22Rv1 (cell line): ENCODE measurements around the gene TEX2.

Experiments used
- H3K27ac ChIP-seq: fragments of 450-650 bp; 2 replicates; pipeline ENCODE4 v1.5.1; 2017
- ZFX ChIP-seq: fragments of 450-650 bp; IDR thresholded peaks from 2 replicates; pipeline ENCODE4 v1.6.1; 2017; ENCODE audit warnings: antibody characterized with exemption, borderline replicate concordance
- TF ChIP-seq, protein P1 (sequence below): fragments of 450-650 bp; IDR thresholded peaks from 2 replicates; pipeline ENCODE4 v1.5.1; 2017; ENCODE audit warnings: mild to moderate bottlenecking

TEX2 gene

DNA sequence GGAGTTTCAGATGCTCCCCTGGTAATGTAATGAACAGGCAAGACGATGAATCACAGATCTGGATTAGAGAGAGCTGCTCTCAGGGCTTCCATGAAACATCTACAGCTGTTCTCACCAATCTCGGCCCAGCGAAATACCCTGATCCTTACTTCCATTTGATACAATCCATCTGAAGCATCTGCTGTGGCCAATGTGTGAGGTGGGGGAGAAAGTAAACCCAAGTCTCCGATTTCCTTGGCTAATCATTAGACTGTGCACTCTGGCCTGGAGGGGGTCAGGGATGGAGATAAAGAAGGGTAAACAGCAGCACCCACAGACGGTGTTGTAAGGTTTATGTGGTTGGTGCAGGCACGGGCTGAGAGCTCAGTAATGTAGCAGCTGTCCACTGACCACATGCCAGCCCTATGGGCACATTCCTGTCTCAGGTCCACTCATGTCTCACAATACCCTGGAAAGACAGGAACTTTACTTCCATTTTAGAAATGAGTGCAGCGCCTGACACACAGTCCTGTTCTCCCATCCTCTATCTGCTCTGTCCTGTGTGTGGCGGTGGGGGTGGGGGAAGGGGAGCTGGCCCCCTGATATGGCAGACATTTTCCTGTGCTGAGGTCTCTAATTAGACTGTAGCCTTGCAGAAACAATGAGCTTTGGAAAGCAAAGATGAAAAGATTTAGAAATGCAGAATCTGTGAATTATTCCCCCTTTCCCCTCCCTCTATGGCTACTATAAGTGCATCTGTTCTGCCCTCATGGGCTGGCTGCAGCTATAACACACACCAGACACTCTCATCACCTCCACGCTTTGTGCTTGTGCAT lies 84.8 kb downstream of the TEX2 start:
- H3K27ac ChIP-seq: no peak overlapping the region
- TF ChIP-seq ZFX: no peak
- TF ChIP-seq, protein P1, sequence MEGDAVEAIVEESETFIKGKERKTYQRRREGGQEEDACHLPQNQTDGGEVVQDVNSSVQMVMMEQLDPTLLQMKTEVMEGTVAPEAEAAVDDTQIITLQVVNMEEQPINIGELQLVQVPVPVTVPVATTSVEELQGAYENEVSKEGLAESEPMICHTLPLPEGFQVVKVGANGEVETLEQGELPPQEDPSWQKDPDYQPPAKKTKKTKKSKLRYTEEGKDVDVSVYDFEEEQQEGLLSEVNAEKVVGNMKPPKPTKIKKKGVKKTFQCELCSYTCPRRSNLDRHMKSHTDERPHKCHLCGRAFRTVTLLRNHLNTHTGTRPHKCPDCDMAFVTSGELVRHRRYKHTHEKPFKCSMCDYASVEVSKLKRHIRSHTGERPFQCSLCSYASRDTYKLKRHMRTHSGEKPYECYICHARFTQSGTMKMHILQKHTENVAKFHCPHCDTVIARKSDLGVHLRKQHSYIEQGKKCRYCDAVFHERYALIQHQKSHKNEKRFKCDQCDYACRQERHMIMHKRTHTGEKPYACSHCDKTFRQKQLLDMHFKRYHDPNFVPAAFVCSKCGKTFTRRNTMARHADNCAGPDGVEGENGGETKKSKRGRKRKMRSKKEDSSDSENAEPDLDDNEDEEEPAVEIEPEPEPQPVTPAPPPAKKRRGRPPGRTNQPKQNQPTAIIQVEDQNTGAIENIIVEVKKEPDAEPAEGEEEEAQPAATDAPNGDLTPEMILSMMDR: no peak

DNA sequence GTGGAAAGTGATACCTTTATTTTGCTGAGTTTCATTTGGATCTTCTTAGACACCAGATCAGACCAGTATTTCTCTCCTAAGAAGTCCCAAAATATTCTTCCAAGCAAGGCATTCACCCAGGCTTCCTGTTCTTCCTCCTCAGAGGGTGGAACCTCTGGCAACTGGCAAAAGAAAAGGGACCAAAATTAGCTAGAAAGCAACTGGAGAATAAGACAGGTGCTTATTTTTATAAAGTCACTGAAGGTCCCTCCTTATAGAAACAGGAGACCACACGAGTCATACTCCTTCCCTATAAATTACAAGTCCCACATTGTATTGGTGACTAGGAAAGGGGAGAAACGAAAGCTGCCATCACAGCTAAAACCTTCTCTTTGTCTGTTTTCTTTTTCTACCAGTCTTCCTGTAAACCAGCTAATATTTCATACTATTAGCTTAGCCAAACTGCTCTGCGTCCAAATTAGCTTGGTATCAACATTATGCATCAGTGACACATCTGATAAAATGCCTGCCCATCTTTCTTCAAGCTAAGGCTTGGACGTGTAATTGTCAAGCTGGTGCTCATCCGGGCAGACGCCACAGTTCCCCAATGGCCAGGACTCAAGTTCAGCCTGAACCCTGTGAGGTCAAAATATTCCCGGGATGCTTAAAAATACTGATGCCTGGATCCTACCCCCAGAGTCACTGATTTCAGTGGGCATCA lies 85.6 kb downstream of the TEX2 start:
- no peak for TF ChIP-seq ZFX
- TF ChIP-seq, protein P1: no peak
- no peak overlapping the region for H3K27ac ChIP-seq

GRCh38 chr17:64176556-64176955 lies 86.5 kb downstream of the TEX2 start:
- no peak overlapping the region for H3K27ac ChIP-seq
- TF ChIP-seq ZFX: no peak
- TF ChIP-seq, protein P1: no peak

DNA sequence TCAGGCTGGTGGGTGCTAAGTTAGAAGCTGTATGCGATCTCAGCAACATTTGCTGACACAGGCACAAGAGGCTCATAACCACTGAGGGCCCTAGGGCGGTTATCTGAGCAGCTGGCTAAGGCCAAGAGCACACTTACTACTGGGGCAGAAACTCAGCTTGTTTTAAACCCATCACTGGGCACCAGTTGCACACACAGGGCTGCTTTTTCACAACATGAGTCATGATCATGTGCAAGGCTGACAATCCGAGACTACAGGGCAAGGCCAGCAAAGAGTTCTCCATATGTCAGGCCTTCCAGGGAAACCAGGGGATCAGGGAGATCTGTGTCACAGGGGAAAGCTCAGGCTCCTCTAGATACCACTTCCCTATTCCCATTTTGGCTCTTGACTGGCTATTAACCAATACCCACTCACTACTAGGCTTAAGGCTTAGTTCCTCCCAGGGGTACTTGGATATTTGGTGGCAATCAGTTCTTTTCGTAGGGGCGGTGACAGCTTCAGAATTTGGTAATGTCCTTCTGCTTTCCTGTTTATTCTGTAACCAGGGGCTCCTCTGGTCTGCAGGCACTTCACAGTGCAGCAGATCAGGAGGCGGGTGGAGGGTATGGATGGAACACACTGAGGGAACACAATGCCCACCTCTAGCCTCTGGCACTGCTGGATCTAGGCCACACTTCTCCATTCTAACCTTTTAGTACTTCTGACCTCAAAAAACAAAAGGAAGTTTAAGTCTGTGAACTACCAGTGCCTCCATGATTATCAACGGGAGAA lies 88.2 kb downstream of the TEX2 start:
- H3K27ac ChIP-seq: no peak overlapping the region
- TF ChIP-seq, protein P1: no peak
- no peak for TF ChIP-seq ZFX

DNA sequence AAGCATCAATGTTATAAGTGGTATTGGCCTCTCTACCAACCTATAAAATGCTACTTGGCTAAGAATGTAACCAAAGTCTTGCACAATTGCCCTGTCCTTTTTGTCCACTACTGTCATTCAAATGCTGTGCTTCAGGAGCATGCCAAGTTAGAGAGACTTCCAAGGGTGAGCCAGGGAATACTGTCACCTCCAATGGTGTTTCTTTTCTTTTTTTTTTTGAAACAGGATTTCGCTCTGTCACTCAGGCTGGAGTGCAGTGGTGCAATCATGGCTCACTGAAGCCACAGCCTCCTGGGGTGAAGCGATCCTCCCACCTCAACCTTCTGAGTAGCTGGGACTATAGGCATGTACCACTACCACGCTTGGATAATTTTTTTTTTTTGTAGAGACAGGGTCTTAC lies 89.4 kb downstream of the TEX2 start:
- no peak overlapping the region for H3K27ac ChIP-seq
- no peak for TF ChIP-seq ZFX
- TF ChIP-seq, protein P1: no peak

- H3K27ac ChIP-seq: no peak overlapping the region
- TF ChIP-seq, protein P1: no peak
- TF ChIP-seq ZFX: no peak
These were observed 90.5 kb downstream of the TEX2 start for GRCh38 chr17:64172510-64172909.
